Natural killer cell (primary cell): ENCODE results near the gene RUNX1. TPM values are rescaled to one million over a fixed set of nuclear protein-coding genes. Genes with fewer than 3 reads are reported as not detected.

Experiments used
- ATAC-seq, 3 donors: fragments of 150-1000 bp in 2 of 3; fragments of 200-7000 bp in 1 of 3; cut with Tn5 transposase; 1 replicate in 1 of 3; 2 replicates in 2 of 3; pipeline ENCODE4 v1.10.0; 2021; ENCODE audit warnings: mild to moderate bottlenecking in 2 of 3, moderate library complexity in 2 of 3
- DNase-seq, 2 donors: peaks; one replicate each; pipeline versions ENCODE4 v3.0.0 to v3.0.0-alpha.2; 2013 to 2021; ENCODE audit warnings: mixed read lengths in 1 of 2
- H3K27ac ChIP-seq: one replicate; pipeline ENCODE4 v1.5.1; 2013; ENCODE audit warnings: mild to moderate bottlenecking, low read length
- H3K27me3 ChIP-seq: one replicate; pipeline ENCODE4 v1.6.1; 2013; ENCODE audit warnings: low read length; ENCODE audit not compliant: control insufficient read depth, insufficient read depth
- H3K36me3 ChIP-seq: one replicate; pipeline ENCODE4 v1.6.1; 2013; ENCODE audit warnings: low read length; ENCODE audit not compliant: control insufficient read depth, insufficient read depth
- H3K4me1 ChIP-seq: one replicate; pipeline ENCODE4 v1.6.1; 2013; ENCODE audit warnings: low read length; ENCODE audit not compliant: control insufficient read depth, insufficient read depth
- H3K4me3 ChIP-seq: one replicate; pipeline ENCODE4 v1.5.1; 2013; ENCODE audit warnings: low read length
- H3K9me3 ChIP-seq: one replicate; pipeline ENCODE4 v1.6.1; 2013; ENCODE audit warnings: low read length; ENCODE audit not compliant: control insufficient read depth, insufficient read depth
- H3K27ac Mint-ChIP-seq, 2 donors: one replicate each; pipeline ENCODE4 v1.8.0; 2022; ENCODE audit warnings: mild to moderate bottlenecking in 2 of 2, mixed read lengths in 2 of 2, moderate library complexity in 1 of 2
- H3K27me3 Mint-ChIP-seq, 2 donors: one replicate each; pipeline ENCODE4 v1.8.0; 2022; ENCODE audit warnings: low read depth in 2 of 2, mixed read lengths in 2 of 2
- H3K36me3 Mint-ChIP-seq: one replicate; pipeline ENCODE4 v1.8.0; 2022; ENCODE audit warnings: mixed read lengths
- H3K4me1 Mint-ChIP-seq, 2 donors: one replicate each; pipeline ENCODE4 v1.8.0; 2022; ENCODE audit warnings: mixed read lengths in 2 of 2
- H3K4me3 Mint-ChIP-seq: one replicate; pipeline ENCODE4 v1.8.0; 2022; ENCODE audit warnings: mild to moderate bottlenecking, moderate library complexity, mixed read lengths
- H3K9me3 Mint-ChIP-seq, 2 donors: one replicate each; pipeline ENCODE4 v1.8.0; 2022; ENCODE audit warnings: mixed read lengths in 2 of 2
- WGBS: methylation state at CpG from one replicate; pipeline ENCODE4 v1.1.7; 2013; ENCODE audit warnings: missing lambda C conversion rate; ENCODE audit not compliant: insufficient coverage; 5-methylcytosine and 5-hydroxymethylcytosine counted together
- intact Hi-C: fragments of 100-400 bp; cut with micrococcal nuclease; formaldehyde crosslinking; loops from one replicate; pipeline ENCODE4 v1.14.2; 2022
- total RNA-seq, 4 donors: library from RNA; stranded (reverse); fragments of 120-200 nt in 1 of 4; gene quantifications; one replicate each; pipeline versions ENCODE4 v1.2.3 to v1.2.4, GENCODE V29; 2013 to 2022
- TF ChIP-seq, protein P1 (sequence below): fragments of 200-600 bp; IDR thresholded peaks from one replicate; pipeline ENCODE4 v1.8.0; 2022; ENCODE audit warnings: antibody characterized with exemption

RUNX1 gene
- total RNA-seq, 3 donors from 2014 or later (not counting 1 experiment from before 2014, with no cell fraction given), result 62.1 to 171 (median 98.2) TPM

DNA sequence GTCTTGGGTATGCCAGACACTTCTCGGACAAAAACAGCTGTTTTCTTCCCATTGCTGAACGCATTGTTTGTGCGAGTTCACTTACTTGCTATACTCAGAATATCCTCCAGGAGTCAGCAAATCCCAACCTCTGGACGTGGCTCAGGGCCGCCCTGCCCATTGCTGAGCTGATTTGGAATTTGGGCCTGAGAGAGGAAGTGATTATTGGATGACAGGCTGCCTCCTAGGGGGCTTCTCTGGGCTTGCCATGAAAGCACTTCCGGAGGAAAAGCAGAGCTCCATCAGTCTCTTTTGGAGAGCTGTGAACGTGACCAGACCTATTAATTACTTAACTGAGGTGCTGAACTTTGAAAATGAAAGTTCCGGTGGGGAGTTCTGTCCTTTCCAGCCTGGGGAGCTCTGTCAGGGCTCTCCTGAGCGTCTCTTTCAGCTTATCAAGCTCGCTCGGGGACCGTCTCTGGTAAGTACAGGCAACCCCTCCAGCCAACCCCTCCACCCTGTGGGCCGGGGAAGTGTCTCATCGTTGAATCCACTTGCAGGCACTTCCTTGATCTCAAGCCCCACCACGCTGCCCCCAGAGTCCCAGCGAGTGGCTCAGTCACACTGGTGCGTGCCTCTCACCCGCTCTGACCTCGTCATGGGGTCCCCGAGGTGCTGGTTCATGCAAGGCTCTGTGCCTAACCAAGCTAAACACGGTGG is 303.4 kb downstream of the RUNX1 start:
- ATAC-seq (peak; percentile 80 to 93 (median 93)), DNase-seq (peak; percentile 34 to 77)
- Histone ChIP-seq H3K27ac (no peak overlapping the region), H3K27me3 (no peaks in the 10 kb centered on the region), H3K4me1 (peaks cover 7% of the 10 kb centered on the region), H3K9me3 (no peaks in the 10 kb centered on the region), H3K4me3 (no peak overlapping the region), H3K36me3 (no peaks in the 10 kb centered on the region)
- Mint-ChIP-seq H3K27me3 (peaks cover 13 to 21% of the 10 kb centered on the region in 2 donors), H3K4me1 (peaks cover 6% of the 10 kb centered on the region in 2 donors), H3K4me3 (peak overlapping the region; percentile 72), H3K27ac (peak overlapping the region in 1 of 2 donors; percentile 57), H3K9me3 (no peaks in the 10 kb centered on the region), H3K36me3 (no peaks in the 10 kb centered on the region)
- intact Hi-C loops, result loop anchor here (1.0 to 10.0 kb wide), 4 partner anchors 655 to 1283 kb away; no protein-coding TSS in a partner anchor
- WGBS, result 42% methylated on average over 21 of the region's 21 CpGs
- TF ChIP-seq, protein P1, sequence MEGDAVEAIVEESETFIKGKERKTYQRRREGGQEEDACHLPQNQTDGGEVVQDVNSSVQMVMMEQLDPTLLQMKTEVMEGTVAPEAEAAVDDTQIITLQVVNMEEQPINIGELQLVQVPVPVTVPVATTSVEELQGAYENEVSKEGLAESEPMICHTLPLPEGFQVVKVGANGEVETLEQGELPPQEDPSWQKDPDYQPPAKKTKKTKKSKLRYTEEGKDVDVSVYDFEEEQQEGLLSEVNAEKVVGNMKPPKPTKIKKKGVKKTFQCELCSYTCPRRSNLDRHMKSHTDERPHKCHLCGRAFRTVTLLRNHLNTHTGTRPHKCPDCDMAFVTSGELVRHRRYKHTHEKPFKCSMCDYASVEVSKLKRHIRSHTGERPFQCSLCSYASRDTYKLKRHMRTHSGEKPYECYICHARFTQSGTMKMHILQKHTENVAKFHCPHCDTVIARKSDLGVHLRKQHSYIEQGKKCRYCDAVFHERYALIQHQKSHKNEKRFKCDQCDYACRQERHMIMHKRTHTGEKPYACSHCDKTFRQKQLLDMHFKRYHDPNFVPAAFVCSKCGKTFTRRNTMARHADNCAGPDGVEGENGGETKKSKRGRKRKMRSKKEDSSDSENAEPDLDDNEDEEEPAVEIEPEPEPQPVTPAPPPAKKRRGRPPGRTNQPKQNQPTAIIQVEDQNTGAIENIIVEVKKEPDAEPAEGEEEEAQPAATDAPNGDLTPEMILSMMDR, result peak; percentile 88

GRCh38 chr21:34744801-34745200 is 304.3 kb downstream of the RUNX1 start:
- TF ChIP-seq, protein P1, result no peak
- Mint-ChIP-seq H3K27me3 (peaks cover 18 to 24% of the 10 kb centered on the region in 2 donors), H3K27ac (no peak overlapping the region), H3K4me1 (peaks cover 6% of the 10 kb centered on the region in 2 donors), H3K4me3 (no peak overlapping the region), H3K9me3 (no peaks in the 10 kb centered on the region), H3K36me3 (no peaks in the 10 kb centered on the region)
- WGBS, result 56% methylated on average over 3 of the region's 3 CpGs
- no peaks in the 10 kb centered on the region for H3K27me3 ChIP-seq
- H3K4me3 ChIP-seq, result no peak overlapping the region
- DNase-seq (no peak), ATAC-seq (no peak)
- intact Hi-C loops, result loop anchor here (1.0 to 10.0 kb wide), 4 partner anchors 656 to 1284 kb away; no protein-coding TSS in a partner anchor
- no peaks in the 10 kb centered on the region for H3K36me3 ChIP-seq
- no peaks in the 10 kb centered on the region for H3K9me3 ChIP-seq
- H3K27ac ChIP-seq, result no peak overlapping the region
- H3K4me1 ChIP-seq, result peaks cover 7% of the 10 kb centered on the region

- no peaks in the 10 kb centered on the region for H3K27me3 ChIP-seq
- no peak for DNase-seq
- H3K4me3 ChIP-seq, result no peak overlapping the region
- no peaks in the 10 kb centered on the region for H3K36me3 ChIP-seq
- H3K9me3 ChIP-seq, result no peaks in the 10 kb centered on the region
- Mint-ChIP-seq H3K27ac (no peak overlapping the region), H3K27me3 (peaks cover 18 to 24% of the 10 kb centered on the region in 2 donors), H3K4me1 (peaks cover 6% of the 10 kb centered on the region in 2 donors), H3K36me3 (no peaks in the 10 kb centered on the region), H3K9me3 (no peaks in the 10 kb centered on the region), H3K4me3 (no peak overlapping the region)
- intact Hi-C loops, result loop anchor here (10.0 kb wide), 1 partner anchor 871 kb away; no protein-coding TSS in a partner anchor
- 82% methylated on average over 9 of the region's 9 CpGs for WGBS
- H3K27ac ChIP-seq, result no peak overlapping the region
- peaks cover 7% of the 10 kb centered on the region for H3K4me1 ChIP-seq
- ATAC-seq, result no peak
- TF ChIP-seq, protein P1, result no peak
Observed at GRCh38 chr21:34743831-34744230, 305.3 kb downstream of the RUNX1 start.
